Fibroblast of pulmonary artery (primary cell): Measurements from ENCODE around the gene MRPL4.

Experiments used
- DNase-seq: peaks from one replicate; pipeline ENCODE4 v3.0.0-alpha.2; 2010; ENCODE audit warnings: low read depth
- H3K4me3 ChIP-seq: replicated peaks from 2 replicates; pipeline ENCODE4 v1.5.1; 2011; ENCODE audit warnings: low read depth, mild to moderate bottlenecking, control low read depth, low read length, moderate library complexity
- CTCF ChIP-seq: IDR thresholded peaks from 2 replicates; pipeline ENCODE4 v1.5.1; 2011; ENCODE audit warnings: mild to moderate bottlenecking, control low read depth, low read length, inconsistent platforms; ENCODE audit errors: missing control alignments

Gene MRPL4

DNA sequence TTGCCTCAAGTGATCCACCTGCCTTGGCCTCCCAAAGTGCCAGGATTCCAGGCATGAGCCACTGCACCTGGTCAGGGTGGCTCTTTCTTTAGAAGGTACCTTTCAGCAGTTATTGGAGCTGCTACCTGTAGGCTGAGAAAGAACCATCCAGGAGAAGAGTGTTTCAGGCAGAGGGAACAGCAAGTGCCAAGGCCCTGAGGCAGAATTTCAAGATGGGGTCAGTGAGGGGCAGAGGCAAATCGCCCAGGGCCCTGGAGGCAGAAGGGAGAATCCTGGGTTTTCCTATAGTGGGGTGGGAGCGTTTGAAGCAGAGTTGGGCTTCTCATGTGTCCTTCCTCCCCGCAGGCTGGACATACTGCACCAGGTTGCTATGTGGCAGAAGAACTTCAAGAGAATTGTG is 2.2 kb downstream of the MRPL4 start:
- DNase-seq, result no peak
- TF ChIP-seq CTCF, result no peak
- no peak overlapping the region for H3K4me3 ChIP-seq

DNA sequence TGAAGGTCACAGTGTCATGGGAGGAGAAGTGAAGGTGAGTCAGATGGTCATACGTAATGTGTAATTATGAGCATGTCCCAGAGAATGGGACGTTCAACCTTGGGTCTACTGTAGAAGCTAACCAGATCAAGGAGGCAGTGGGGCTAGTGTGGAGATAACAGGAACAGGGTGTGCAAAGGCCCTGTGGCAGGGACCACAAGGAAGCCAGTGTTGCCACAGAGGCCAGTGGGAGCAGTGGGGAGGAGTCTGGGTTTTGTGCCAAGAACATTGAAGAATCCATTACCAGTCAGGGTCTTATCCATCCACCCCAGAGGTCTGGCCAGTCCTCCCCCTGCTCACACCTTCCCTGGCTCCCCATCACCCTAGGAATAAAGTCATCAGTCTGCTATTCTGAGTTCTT is 3.3 kb downstream of the MRPL4 start:
- no peak for DNase-seq
- TF ChIP-seq CTCF, result no peak
- H3K4me3 ChIP-seq, result no peak overlapping the region

GRCh38 chr19:10256551-10256950 is 4.5 kb downstream of the MRPL4 start:
- no peak for DNase-seq
- TF ChIP-seq CTCF, result no peak
- no peak overlapping the region for H3K4me3 ChIP-seq

- no peak for DNase-seq
- no peak for TF ChIP-seq CTCF
- no peak overlapping the region for H3K4me3 ChIP-seq
Measured at GRCh38 chr19:10256970-10257615, 5.1 kb downstream of the MRPL4 start.

- no peak for DNase-seq
- TF ChIP-seq CTCF, result no peak
- no peak overlapping the region for H3K4me3 ChIP-seq
Measured at GRCh38 chr19:10258080-10258710, 6.2 kb downstream of the MRPL4 start.

DNA sequence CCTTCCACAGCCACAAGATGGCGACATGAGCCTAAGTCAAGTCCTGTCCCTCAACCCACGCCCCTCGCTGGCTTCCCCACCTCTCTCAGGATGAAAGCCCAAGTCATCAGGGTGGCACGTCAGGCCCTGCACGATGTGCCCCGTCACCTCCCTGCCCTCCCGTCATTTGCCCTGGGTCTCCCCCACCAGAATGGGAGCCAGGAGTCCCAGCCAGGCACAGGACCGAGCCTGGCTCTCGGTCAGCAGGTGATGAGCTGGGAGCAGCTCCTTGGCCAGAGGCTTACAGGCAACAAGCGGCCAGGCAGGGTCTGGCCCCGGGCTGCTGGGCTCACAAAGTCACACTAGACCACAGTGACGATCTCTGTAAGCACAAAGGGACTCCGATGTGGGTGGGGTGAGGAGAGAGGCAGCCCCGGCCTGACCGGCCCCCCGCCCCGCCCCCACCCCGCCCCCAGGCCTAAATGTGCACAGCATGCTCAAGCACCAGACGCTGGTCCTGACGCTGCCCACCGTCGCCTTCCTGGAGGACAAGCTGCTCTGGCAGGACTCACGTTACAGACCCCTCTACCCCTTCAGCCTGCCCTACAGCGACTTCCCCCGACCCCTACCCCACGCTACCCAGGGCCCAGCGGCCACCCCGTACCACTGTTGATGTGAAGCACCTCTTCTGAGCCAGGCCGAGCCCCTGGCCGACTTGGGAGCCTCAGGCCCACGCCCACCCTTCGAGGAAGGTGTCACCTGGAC is 7.3 kb downstream of the MRPL4 start:
- peak; percentile 73 for TF ChIP-seq CTCF
- peak; percentile 90 for DNase-seq
- H3K4me3 ChIP-seq, result no peak overlapping the region
